ENCODE measurements around the gene PSMD5. TPM values are rescaled to one million over a fixed set of nuclear protein-coding genes. Genes with fewer than 3 reads are reported as not detected.

PSMD5 gene
- total RNA-seq, 3 donors from 2014 or later = 30.1 to 46.9 (median 32.3) TPM

DNA sequence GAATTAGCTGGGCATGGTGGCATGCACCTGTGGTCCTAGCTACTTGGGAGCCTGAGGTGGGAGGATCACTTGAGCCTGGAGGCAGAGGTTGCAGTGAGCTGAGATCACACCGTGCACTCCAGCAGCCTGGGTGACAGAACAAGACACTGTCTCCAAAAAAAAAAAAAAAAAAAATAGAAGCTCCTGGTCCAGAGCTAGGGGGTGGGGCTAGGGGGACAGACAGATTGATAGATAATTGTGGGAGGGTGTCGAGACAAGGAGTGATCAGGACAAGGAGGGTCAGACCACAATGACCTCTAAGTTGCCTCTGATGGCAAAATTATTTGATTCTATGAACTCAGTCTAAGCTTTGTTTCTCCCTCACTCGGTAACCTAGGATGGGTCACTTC is 40.9 kb upstream of the PSMD5 start:
- H3K4me1 ChIP-seq (ENCODE audit: low read depth) = peaks cover 6% of the 10 kb centered on the region
- no peak for DNase-seq
- H3K9me3 ChIP-seq = no peaks in the 10 kb centered on the region
- intact Hi-C loops (cut with DNase I, micrococcal nuclease) = no loop called here
- no peaks in the 10 kb centered on the region for H3K36me3 ChIP-seq (ENCODE audit: low read depth)
- TF ChIP-seq, protein P1, sequence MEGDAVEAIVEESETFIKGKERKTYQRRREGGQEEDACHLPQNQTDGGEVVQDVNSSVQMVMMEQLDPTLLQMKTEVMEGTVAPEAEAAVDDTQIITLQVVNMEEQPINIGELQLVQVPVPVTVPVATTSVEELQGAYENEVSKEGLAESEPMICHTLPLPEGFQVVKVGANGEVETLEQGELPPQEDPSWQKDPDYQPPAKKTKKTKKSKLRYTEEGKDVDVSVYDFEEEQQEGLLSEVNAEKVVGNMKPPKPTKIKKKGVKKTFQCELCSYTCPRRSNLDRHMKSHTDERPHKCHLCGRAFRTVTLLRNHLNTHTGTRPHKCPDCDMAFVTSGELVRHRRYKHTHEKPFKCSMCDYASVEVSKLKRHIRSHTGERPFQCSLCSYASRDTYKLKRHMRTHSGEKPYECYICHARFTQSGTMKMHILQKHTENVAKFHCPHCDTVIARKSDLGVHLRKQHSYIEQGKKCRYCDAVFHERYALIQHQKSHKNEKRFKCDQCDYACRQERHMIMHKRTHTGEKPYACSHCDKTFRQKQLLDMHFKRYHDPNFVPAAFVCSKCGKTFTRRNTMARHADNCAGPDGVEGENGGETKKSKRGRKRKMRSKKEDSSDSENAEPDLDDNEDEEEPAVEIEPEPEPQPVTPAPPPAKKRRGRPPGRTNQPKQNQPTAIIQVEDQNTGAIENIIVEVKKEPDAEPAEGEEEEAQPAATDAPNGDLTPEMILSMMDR (IDR thresholded peaks at IDR 0.05) = no peak
- no peak for ATAC-seq
- H3K4me3 ChIP-seq = no peak overlapping the region

DNA sequence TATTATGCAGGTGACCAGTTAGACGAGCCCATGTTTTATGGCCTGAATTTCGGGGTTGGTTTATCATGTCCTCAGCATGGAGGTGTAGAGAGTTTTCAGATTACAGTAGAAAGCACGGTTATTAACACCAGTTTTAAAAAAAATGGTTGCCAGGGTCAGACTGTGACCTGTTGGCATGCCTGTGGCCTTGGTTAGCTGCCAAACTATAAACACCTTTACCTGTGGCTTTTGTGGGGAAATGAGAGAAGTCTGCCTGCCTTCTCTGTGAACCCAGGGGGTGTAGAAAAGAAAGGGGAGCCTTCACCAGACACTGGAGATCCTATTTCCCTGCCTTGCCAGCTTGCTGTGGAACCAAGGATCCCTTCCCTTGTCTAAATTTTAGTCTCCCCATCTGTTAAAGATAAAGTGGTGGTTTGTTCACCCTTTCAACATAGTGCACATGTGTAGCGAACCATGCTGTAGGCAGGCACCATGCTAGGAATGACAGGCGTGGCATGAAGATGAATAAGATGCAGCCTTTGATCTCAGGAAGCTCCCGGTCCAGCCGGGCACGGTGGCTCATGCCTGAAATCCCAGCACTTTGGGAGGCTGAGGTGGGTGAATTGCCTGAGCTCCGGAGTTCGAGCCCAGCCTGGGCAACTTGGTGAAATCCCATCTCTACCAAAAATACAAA is 40.3 kb upstream of the PSMD5 start:
- H3K36me3 ChIP-seq (ENCODE audit: low read depth) = no peaks in the 10 kb centered on the region
- DNase-seq (no peak), ATAC-seq (no peak)
- intact Hi-C loops (cut with DNase I, micrococcal nuclease) = no loop called here
- no peak overlapping the region for H3K4me3 ChIP-seq
- H3K9me3 ChIP-seq = no peaks in the 10 kb centered on the region
- peaks cover 8% of the 10 kb centered on the region for H3K4me1 ChIP-seq (ENCODE audit: low read depth)
- TF ChIP-seq, protein P1 (IDR thresholded peaks at IDR 0.05) = no peak

DNA sequence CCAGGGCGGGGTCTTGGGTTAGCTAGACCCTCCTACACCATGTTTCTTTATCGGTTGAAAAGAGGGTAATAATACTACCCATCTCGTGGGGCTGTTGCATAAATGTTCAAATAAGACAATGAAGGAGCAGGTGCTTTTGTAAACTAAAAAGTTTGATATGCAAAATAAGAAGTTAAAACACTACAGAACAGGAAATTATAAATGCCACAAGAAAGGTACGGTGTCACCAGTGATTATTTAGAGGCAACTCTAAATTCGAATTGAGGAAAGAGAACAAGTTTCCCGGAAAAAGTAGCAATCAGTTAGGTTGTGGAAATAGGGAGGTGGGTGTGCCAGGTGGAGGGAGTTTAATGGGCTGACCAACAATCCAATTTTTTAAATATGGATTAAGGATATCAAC is 36.7 kb upstream of the PSMD5 start:
- TF ChIP-seq, protein P1 (IDR thresholded peaks at IDR 0.05) = no peak
- Histone ChIP-seq H3K36me3 (ENCODE audit: low read depth) (no peaks in the 10 kb centered on the region), H3K9me3 (no peaks in the 10 kb centered on the region), H3K4me3 (no peak overlapping the region), H3K4me1 (ENCODE audit: low read depth) (peaks cover 5% of the 10 kb centered on the region)
- DNase-seq (no peak), ATAC-seq (no peak)
- intact Hi-C loops (cut with DNase I, micrococcal nuclease) = loop anchor here (5.0 kb wide), 1 partner anchor 58 kb away; no protein-coding TSS in a partner anchor

DNA sequence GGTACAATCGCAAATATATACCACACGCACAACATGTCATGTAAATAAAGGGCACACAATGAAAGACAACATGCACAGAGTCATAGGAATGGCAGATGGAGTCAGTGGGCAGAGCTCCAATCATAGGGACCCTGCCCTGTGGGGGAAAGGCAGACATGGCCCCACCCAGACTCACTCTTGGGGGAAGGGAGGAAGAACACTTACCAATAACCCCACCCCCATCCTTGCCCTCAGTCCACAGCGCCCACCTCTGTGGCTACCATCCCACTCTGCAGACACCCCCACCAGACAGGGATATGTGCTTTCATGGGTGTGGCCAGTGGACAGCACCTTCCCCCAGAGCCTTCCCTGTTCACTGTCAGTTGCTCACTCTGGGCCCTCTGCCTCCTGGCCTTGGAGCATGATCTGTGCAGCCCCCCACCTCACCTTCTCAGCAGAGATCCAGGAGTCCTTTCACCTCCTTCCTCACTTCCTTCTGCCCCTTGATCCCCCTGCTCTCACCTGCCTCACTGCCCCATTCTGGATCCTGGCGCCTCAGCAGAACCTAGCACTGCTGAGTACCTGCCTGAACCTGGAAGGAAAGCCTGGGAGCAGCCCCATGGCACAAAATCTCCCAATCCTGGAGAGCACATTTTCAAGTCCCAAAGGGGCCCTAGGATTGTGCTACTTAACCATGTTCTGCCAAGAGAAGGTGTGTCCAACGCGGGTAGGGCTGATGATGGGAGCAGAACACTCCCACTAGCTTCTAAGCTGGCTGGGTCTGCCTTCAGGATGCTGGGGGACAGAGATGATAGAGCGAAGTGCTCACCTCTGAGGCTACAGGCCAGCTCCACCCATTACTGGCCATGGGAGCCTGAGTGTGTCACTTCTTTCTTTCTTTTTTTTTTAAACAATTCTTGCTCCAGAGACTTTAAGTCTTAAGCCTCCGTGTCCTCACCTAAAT is 35.7 kb upstream of the PSMD5 start:
- H3K4me3 ChIP-seq = no peak overlapping the region
- H3K9me3 ChIP-seq = no peaks in the 10 kb centered on the region
- peak; percentile 2 for ATAC-seq
- TF ChIP-seq, protein P1 (IDR thresholded peaks at IDR 0.05) = no peak
- peaks cover 5% of the 10 kb centered on the region for H3K4me1 ChIP-seq (ENCODE audit: low read depth)
- DNase-seq = no peak
- intact Hi-C loops (cut with DNase I, micrococcal nuclease) = loop anchor here (5.0 kb wide), 1 partner anchor 59 kb away; no protein-coding TSS in a partner anchor
- H3K36me3 ChIP-seq (ENCODE audit: low read depth) = no peaks in the 10 kb centered on the region

- ATAC-seq (peak; percentile 44), DNase-seq (peak; percentile 68 to 82 (median 78))
- intact Hi-C loops (cut with DNase I, micrococcal nuclease) = loop anchor here (5.0 kb wide), 1 partner anchor 60 kb away; no protein-coding TSS in a partner anchor
- Histone ChIP-seq H3K4me1 (ENCODE audit: low read depth) (peaks cover 5% of the 10 kb centered on the region), H3K36me3 (ENCODE audit: low read depth) (no peaks in the 10 kb centered on the region), H3K9me3 (no peaks in the 10 kb centered on the region), H3K4me3 (peak overlapping the region; percentile 50)
- TF ChIP-seq, protein P1 (IDR thresholded peaks at IDR 0.05) = no peak
Measured at GRCh38 chr9:120877276-120878034, 34.7 kb upstream of the PSMD5 start.

Data from mucosa of descending colon (tissue), 3 donors.